HG02798 (cell line): Measurements from ENCODE around the gene CDC34.
A peak's percentile ranks its signal among the peaks of the same experiment; 100 is the strongest.

Source experiments
- ATAC-seq: cut with Tn5 transposase; IDR thresholded peaks from one replicate; pipeline ENCODE4 v1.9.1; 2021; ENCODE audit warnings: mild to moderate bottlenecking; ENCODE audit not compliant: unreplicated experiment, poor library complexity

The CDC34 gene

DNA sequence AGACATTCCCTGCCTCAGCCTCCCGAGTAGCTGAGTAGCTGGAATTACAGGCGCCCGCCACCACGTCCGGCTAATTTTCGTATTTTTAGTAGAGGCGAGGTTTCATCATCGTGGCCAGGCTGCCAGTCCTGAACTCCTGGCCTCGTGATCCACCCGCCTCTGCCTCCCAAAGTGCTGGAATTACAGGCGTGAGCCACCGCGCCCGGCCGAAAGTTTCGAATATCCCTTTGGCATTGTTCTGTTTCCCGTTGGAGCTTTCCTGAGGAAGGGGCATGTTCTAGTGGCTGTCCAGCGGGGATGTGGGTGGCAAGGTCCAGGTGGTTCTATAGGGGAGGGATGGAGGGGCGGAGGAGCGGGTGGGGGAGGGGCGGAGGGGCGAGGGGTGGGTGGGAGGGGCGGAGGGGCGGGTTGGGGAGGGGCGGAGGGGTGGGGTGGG lies 38.7 kb downstream of the CDC34 start:
- no peak for ATAC-seq

DNA sequence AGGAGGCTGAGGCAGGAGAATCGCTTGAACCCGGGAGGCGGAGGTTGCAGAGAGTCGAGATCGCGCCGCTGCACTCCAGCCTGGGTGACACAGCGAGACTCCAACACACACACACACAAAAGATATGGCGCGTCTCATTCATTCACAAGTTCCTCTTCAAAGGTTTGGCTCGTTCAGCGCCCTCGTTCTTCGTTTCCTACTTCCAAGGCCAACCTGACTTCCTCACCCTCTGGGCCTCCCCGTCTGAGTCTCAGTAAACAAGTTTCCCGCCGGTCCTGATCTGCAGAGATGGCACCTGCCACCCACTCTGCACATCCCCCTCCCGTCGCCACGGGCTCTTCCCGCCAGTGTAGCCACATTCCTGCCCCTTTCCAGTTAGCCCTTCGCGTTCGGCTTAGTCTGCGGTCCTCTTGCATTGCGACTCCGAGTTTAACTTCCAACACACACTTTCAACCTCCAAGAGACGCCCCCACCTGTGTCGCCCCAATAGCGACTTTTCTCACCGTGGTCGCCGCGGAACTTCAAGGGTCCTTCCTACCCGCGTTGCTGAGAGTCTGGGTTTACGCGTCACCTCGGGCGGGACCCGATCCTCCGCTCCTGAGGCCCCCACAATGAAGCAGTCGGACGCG lies 39.5 kb downstream of the CDC34 start:
- no peak for ATAC-seq

DNA sequence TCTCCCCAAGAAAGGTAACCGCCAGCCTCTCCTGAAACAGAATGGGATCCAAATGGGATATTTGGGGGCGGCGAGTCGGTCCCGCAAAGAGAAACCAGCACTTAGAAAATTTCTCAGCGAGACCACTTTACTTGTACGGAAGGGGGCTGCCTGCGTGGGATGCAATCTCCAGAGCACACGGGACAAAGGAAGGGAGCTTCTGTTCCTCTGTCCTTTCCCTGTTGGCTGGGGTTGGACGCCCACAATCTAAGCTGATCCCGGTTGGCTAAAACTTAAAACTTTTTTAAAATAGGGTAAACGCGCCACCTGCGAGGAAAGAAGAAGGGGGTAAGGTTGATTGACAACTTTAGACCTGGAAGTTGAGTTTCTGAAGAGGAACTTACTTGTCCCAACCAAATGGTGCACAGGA lies 40.0 kb downstream of the CDC34 start:
- no peak for ATAC-seq

DNA sequence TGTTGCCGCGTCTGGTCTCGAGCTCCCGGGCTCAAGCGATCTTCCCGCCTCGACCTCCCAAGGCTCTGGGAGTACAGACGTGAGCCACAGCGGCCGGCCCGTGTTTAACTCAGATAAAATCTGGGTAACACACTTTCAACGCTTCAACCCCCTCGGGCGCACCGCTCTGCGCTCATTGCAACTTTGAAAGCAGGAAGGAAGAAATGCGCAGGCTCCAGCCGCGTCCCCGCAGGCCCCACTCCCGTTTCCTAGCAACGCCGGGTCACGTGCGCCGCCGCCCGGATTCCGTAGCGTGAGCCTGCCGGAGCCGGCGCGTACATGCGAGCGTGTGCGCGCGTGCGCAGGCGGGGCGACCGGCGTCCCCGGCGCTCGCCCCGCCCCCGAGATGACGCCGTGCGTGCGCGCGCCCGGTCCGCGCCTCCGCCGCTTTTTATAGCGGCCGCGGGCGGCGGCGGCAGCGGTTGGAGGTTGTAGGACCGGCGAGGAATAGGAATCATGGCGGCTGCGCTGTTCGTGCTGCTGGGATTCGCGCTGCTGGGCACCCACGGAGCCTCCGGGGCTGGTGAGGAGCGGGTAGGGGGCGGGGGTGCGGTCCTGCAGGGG lies 40.7 kb downstream of the CDC34 start, which contains the start of gene BSG:
Gene BSG (plus strand): TSS at position 457 of the 603 bp plus-strand sequence. CDS start 39 bp downstream, at position 496.
- peak; percentile 83 for ATAC-seq

DNA sequence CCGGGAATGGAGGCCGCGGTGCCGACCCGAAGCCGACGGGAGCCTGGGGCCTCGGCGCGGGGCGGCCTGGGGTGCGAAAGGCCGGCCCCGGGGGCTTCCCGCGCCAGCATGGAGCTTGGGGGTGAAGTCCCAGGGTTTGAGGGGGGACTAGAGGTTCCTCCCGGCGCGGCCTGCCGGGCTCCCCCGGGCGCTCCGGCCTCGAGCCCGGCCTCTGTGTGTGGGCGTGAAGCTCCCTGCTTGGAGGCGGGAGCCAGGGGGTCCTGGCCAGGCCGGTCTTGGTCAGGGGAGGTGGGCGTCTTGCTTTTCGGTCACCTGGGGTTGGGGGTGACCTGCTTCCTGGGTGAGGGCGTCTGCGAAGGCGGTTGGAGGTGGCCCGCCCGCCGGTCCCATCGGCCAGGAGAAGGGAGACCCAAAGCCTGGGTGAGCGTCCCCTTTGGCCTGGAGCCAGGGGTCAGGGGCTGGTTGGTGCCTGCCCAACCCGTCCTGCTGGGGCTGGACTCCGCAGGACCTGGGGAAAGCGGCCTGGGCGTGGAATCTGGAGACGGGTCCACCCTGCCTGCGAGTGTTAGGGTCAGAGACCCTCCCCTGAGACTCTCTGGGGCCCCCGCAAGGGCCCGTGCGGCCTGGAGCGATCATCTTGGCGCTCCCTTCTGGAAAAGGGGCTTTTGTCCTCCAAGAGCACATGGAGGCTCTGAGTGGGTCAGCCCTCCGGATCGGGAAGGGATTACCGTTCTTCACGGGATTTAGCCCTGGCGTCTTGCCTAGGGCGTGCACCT lies 41.4 kb downstream of the CDC34 start:
- ATAC-seq, result no peak

DNA sequence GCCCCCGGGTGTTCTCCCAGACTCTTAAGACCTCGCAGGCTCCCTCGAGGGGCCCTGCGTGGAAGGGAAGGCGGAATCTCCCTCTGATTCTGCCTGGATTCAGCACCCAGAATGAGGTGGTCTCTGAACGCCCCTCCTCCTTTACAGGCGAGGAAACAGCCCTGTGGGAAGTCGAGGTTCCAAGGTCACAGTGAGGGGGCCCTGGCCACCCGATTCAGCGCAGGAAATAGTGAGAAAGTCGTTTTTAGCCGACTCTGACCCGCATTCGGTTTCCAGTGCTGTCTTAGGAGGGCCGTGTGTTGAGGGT lies 41.9 kb downstream of the CDC34 start:
- no peak for ATAC-seq

DNA sequence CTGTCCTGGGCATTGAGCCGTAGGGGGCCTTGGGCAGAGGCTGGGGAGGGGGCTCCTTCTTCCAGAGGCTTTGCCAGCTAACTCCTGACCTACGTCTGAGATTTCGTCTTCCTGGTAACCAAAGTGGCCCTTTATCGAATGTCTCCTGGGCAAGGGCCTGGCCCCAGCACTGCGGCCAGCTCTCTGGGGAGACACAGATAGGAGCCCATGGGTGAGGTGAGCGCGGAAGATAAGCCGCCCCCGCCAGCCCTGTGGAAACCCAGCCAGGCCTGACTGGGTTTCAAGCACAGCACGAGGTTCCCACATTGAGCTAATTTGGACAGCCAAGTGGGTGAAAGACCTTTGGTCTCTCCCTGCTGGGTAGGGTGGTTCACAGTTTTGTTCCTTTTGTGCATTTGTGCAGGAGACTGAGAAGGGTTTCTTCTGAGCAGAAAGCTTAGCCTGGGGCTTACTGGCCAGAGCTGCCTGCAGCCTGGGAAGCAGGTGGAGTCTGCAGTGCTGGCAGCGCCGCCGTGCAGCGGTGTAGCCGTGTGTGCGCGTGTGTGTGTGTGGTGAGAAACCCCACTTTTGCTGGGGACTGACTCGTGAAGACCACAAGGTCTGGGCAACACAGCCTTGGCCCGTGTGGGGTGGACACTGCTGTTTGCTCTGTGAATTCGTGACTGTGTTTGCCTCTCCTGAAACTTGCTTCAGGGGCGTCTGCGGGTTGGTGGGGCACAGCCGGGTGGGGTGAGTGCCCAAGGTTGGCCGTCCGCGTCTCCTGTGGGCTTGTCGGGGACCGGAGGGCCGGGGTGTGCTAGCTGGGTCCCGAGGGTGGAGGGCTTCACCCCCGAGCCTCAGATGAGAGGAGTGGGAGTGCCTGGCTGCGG lies 43.3 kb downstream of the CDC34 start:
- ATAC-seq, result no peak

DNA sequence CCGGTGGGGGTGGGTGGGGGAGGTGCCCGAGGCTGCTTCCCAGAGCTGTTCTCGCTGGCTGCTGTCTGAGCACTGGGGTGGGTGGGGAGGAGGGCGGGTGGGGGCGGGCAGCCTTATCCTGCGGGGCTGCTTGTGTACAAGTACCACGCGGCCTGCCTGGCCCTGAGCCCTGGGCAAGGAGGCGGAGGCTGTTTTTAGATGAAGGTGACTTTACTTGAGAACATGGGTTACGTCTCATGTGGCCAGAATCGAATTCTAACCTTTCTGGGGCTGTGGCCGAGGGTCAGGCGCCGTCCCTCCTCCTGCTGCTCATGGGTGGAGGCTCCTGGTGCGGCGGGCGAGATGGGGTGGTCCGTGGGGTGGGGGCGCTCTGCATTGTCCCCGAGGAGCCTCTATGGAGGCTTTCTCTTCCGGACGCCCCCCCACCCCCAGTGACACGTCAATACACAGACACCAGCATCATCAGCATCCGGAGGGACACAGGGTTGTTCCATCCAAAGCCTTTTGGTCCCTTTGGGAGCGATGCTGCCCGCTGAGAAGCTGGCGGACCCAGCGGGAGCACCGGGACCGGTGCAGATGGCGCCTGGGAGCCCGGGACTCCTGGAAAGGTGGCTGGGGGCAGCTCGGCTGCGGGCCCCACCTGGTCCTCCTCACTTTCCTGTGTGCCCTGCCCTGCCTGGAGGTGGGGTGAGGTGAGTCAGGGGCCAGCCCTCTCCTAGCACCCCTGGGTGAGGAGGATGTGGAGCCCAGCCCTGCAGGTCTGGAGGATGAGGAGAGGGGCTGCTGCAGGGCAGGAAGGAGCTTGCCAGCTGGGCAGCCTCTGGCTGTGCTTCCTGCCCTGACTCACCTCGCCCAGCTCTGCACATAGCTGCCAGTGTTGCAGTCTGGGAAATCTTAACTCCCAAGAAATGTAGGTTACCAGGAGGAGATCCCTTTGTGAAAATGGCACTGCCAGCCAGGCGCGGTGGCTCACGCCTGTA lies 44.3 kb downstream of the CDC34 start:
- no peak for ATAC-seq

DNA sequence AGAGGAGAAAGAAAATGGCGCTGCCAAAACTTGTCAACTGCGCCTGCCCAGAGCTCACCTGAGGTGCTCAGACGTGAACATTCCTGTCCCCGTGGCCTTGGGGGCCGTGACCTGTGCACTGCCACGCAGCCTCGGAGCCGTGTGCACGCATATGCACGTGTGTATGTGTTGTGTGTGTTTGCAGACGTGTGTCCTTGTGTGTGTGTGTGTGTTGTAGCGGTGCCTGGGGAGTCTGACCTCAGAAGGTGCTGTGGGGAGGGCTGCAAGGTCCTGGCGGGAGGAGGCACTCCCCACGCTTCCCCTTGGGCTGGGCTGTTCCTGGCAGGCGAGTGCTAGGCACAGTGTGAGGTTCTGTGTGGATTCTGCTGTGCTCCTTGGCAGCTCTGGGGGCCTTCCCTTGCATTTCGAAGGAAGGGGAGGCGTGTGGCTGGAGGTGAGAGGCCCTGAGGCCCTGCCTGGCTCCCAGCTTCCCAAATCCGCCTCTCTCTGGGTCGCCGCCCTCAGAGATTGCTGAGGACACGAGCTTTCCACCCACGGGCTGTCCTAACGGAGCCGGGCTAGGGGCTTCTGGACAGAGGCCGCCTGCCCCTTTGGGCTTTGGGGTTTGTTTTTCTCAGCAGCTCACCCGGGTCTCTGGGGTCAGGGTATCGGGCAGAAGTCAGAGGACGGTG lies 45.3 kb downstream of the CDC34 start:
- no peak for ATAC-seq

DNA sequence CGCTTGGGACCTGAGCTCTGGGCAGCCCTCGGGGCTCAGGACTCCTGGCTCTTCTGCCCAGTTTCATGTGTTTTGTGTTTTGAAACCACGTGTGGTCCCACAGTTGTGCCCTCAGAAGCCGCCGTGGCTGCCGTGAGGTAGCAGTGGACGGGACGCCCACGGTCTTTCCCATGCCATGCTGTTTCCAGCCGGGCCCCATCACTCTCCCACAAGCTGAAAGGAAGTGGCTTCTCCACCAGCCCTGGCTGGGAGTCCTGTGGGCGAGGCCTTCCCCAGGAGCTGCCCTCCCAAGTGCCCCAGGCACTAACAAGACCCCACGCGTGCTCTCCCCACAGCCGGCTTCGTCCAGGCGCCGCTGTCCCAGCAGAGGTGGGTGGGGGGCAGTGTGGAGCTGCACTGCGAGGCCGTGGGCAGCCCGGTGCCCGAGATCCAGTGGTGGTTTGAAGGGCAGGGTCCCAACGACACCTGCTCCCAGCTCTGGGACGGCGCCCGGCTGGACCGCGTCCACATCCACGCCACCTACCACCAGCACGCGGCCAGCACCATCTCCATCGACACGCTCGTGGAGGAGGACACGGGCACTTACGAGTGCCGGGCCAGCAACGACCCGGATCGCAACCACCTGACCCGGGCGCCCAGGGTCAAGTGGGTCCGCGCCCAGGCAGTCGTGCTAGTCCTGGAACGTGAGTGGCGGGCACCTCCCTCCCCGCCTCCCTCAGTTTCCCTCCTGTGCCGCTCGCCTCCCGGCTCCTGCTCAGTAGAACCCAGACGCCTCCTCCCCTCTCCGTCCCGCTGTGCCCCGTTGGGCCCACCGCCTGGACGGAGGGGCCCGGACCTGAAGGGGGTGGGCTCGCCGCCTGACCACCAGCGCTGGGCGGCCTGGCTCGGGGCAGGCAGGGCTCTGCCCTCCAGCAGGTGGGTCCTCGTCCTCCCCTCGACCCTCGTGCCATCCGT lies 46.2 kb downstream of the CDC34 start:
- no peak for ATAC-seq

DNA sequence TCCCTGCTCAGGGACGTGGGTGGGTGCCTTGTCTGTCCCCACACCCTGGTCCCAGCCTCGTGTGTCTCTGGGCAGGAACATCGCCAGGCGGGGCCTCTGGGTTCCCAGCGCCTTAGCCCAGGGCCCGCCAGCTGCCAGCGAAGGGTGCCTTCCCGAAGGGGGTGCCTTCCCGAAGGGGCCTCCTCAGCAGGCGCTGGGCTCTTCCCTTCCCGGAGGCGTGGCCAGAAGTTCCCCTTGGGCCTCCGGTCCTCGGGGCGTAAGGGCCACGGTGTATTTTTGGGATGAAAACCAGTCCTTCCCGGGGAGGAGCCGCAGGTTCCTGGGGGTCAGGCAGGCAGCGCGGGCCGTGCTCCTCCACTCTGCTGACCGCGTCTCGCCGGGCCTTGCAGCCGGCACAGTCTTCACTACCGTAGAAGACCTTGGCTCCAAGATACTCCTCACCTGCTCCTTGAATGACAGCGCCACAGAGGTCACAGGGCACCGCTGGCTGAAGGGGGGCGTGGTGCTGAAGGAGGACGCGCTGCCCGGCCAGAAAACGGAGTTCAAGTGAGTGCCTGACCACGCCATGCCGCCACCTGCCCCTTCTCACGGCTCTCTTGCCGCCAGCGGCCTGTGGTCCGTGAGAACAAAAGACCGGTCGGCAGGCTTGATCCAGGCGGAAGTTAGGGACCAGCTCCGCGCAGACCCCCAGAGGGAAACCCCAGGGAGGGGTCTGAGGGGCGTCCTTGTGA lies 47.7 kb downstream of the CDC34 start:
- no peak for ATAC-seq

DNA sequence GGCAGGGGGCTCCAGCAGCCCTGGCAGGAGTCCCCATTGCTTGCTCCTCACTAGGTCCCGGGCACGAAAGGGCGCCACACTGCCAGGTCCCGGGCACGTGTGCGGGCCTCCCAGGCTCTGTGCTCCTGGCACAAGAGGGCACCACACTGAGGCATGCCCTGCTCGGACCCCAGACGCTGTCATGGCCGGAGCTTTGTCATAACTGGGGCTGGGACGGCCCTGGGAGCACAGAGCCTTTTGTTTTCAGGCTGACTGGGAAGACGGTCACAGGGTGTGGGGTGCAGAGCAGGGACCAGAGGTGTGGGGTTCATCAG lies 48.2 kb downstream of the CDC34 start:
- no peak for ATAC-seq

DNA sequence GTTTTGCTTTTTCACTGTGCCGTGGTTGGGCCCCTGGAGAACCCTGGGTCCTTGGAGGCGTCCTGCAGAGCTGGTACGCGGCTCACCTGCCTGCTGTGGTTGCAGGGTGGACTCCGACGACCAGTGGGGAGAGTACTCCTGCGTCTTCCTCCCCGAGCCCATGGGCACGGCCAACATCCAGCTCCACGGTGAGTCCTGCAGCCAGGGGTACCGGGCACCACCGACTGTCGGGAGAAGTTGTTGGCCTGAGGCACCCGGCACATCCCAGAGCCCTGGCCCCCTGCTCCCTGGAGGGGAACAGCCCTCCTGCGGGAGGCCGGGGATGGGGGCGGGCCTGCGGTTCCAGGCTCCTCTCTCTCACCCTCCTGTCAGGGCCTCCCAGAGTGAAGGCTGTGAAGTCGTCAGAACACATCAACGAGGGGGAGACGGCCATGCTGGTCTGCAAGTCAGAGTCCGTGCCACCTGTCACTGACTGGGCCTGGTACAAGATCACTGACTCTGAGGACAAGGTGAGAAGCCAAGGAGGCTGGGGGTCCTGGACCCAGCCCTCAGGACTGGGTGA lies 48.8 kb downstream of the CDC34 start:
- ATAC-seq, result no peak

DNA sequence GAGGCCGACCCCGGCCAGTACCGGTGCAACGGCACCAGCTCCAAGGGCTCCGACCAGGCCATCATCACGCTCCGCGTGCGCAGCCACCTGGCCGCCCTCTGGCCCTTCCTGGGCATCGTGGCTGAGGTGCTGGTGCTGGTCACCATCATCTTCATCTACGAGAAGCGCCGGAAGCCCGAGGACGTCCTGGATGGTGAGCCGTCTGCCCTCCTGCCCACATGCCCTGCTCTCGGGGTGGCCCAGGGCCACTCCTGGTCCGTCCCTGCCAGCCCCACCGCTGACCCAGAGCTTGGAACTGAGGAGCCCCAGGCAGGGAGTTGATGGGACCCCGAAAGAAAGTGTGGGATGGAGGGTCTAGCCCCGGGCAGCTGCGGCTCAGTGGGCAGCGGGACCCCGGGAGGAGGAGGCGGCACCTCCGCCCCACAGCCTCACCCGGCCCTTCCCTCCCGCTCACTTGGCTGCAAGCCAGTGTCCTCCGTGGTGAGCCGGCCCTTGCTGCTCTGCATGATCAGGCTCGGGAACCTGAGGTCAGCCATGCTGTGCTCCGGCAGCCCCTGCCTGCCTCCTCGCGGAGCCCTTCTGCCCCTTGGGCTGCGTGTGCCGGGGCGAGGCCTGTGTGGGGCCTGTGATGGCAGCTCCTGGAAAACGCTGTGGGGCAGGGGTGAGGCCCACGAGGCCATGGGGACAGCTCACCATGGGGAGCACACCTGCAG lies 50.0 kb downstream of the CDC34 start:
- no peak for ATAC-seq

DNA sequence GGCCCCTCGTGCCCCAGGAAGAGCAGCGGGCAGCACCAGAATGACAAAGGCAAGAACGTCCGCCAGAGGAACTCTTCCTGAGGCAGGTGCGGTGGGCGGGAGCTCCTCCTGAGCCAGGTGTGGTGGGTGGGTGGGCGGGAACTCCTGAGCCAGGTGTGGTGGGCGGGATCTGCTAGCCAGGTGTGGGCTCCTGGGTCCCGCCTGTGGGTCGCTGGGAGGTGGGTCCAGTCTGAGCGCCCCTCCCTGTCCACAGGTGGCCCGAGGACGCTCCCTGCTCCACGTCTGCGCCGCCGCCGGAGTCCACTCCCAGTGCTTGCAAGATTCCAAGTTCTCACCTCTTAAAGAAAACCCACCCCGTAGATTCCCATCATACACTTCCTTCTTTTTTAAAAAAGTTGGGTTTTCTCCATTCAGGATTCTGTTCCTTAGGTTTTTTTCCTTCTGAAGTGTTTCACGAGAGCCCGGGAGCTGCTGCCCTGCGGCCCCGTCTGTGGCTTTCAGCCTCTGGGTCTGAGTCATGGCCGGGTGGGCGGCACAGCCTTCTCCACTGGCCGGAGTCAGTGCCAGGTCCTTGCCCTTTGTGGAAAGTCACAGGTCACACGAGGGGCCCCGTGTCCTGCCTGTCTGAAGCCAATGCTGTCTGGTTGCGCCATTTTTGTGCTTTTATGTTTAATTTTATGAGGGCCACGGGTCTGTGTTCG lies 51.1 kb downstream of the CDC34 start:
- no peak for ATAC-seq
